A549 (cell line): ENCODE results near the gene HLA-DMA.

Experiments
- CTCF ChIP-seq: fragments of >200 bp; sonication (Bioruptor Twin); formaldehyde crosslinking; IDR thresholded peaks from 3 replicates; pipeline ENCODE4 v1.5.1; 2016
- EHMT2 ChIP-seq: fragments of 200-600 bp; sonication (generic); IDR thresholded peaks from 2 replicates; pipeline ENCODE4 v1.6.1; 2016; ENCODE audit warnings: antibody characterized with exemption, low read depth, mild to moderate bottlenecking, moderate library complexity
- EP300 ChIP-seq, 2 experiments: fragments of >200 bp; sonication (Bioruptor Twin); formaldehyde crosslinking; IDR thresholded peaks; 2 replicates in 1 of 2; 3 replicates in 1 of 2; pipeline ENCODE4 v1.6.1; 2016 to 2017
- POLR2A ChIP-seq: IDR thresholded peaks from 2 replicates; pipeline ENCODE4 v1.6.1; 2012; ENCODE audit warnings: mild to moderate bottlenecking, low read length
- TF ChIP-seq, protein P1 (sequence below): fragments of 450-650 bp; IDR thresholded peaks from 2 replicates; pipeline ENCODE4 v1.6.1; 2014; ENCODE audit warnings: antibody characterized with exemption

GRCh38 chr6:32906539-32906938 lies 46.4 kb downstream of the HLA-DMA start:
- TF ChIP-seq CTCF (no peak), EHMT2 (no peak), POLR2A (no peak), EP300 (IDR thresholded peaks at IDR 0.05) (no peak)
- TF ChIP-seq, protein P1, sequence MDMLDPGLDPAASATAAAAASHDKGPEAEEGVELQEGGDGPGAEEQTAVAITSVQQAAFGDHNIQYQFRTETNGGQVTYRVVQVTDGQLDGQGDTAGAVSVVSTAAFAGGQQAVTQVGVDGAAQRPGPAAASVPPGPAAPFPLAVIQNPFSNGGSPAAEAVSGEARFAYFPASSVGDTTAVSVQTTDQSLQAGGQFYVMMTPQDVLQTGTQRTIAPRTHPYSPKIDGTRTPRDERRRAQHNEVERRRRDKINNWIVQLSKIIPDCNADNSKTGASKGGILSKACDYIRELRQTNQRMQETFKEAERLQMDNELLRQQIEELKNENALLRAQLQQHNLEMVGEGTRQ: no peak
